HepG2 (cell line): Measurements from ENCODE around the gene NATD1. TPM values are rescaled to one million over a fixed set of nuclear protein-coding genes. Genes with fewer than 3 reads are reported as not detected.

Experiments
- CBX5 ChIP-seq: sonication (generic); formaldehyde crosslinking; IDR thresholded peaks from 2 replicates; pipeline ENCODE4 v1.4.0; 2020; ENCODE audit warnings: missing genetic modification reagents, borderline replicate concordance
- CEBPG ChIP-seq: IDR thresholded peaks from 2 replicates; pipeline ENCODE4 v1.6.1; 2016
- ESRRA ChIP-seq: sonication (generic); formaldehyde crosslinking; IDR thresholded peaks from 2 replicates; pipeline ENCODE4 v1.5.1; 2020; ENCODE audit warnings: mild to moderate bottlenecking, low read depth, missing genetic modification reagents
- GLI4 ChIP-seq: sonication (generic); formaldehyde crosslinking; IDR thresholded peaks from 2 replicates; pipeline ENCODE4 v1.5.1; 2020; ENCODE audit warnings: missing genetic modification reagents, mild to moderate bottlenecking, moderate library complexity, borderline replicate concordance
- MAFK ChIP-seq, 2 experiments: IDR thresholded peaks in 1 of 2; conservative IDR thresholded peaks in 1 of 2; 2 replicates each; pipeline ENCODE4 v1.6.1; 2011; ENCODE audit warnings: improper control_type of control experiment in 2 of 2, low read length in 2 of 2
- MAX ChIP-seq: IDR thresholded peaks from 2 replicates; pipeline ENCODE4 v1.6.1; 2012; ENCODE audit warnings: inconsistent platforms
- MEIS1 ChIP-seq: sonication (generic); formaldehyde crosslinking; IDR thresholded peaks from 2 replicates; pipeline ENCODE4 v1.9.0; 2021; ENCODE audit warnings: mild to moderate bottlenecking, missing genetic modification reagents, moderate library complexity, borderline replicate concordance
- RAD21 ChIP-seq: fragments of 450-650 bp; formaldehyde crosslinking; IDR thresholded peaks from 2 replicates; pipeline ENCODE4 v1.5.0; 2020; ENCODE audit warnings: mild to moderate bottlenecking
- SRSF9 ChIP-seq: fragments of 200-400 bp; formaldehyde crosslinking; IDR thresholded peaks from 2 replicates; pipeline ENCODE4 v1.6.1; 2018; ENCODE audit warnings: borderline replicate concordance, mild to moderate bottlenecking, low read depth, low read length; ENCODE audit not compliant: insufficient read depth, poor library complexity, severe bottlenecking
- TGIF2 ChIP-seq: IDR thresholded peaks from 2 replicates; pipeline ENCODE4 v1.6.1; 2016; ENCODE audit warnings: control low read depth, missing compliant biosample characterization
- TP53 ChIP-seq: sonication (generic); formaldehyde crosslinking; conservative IDR thresholded peaks from 2 replicates; pipeline ENCODE4 v1.4.0; 2020; ENCODE audit warnings: missing genetic modification reagents
- ZBTB26 ChIP-seq: IDR thresholded peaks from 2 replicates; pipeline ENCODE4 v1.6.1; 2016; ENCODE audit warnings: missing compliant biosample characterization, missing genetic modification reagents, borderline replicate concordance
- ZIK1 ChIP-seq: sonication (generic); formaldehyde crosslinking; IDR thresholded peaks from 2 replicates; pipeline ENCODE4 v1.5.0; 2020; ENCODE audit warnings: mild to moderate bottlenecking, low read depth, missing genetic modification reagents, borderline replicate concordance
- ZNF3 ChIP-seq: IDR thresholded peaks from 2 replicates; pipeline ENCODE4 v1.7.0; 2017; ENCODE audit warnings: inconsistent platforms
- ZNF580 ChIP-seq: IDR thresholded peaks from 2 replicates; pipeline ENCODE4 v1.6.1; 2016; ENCODE audit warnings: low read depth, borderline replicate concordance
- ZNF766 ChIP-seq: sonication (generic); formaldehyde crosslinking; IDR thresholded peaks from 2 replicates; pipeline ENCODE4 v1.5.0; 2020; ENCODE audit warnings: missing genetic modification reagents, borderline replicate concordance
- ZNF772 ChIP-seq: sonication (generic); formaldehyde crosslinking; IDR thresholded peaks from 2 replicates; pipeline ENCODE4 v1.5.0; 2020; ENCODE audit warnings: mild to moderate bottlenecking, missing genetic modification reagents
- ZNF776 ChIP-seq: sonication (generic); formaldehyde crosslinking; IDR thresholded peaks from 2 replicates; pipeline ENCODE4 v1.4.0; 2020; ENCODE audit warnings: mild to moderate bottlenecking, missing genetic modification reagents
- polyA plus RNA-seq, 8 experiments: library from polyadenylated mRNA; depleted of rRNA in 3 of 8; stranded (reverse) in 7 of 8; unstranded in 1 of 8; fragments of >200 nt; fragmentation: Illumina TruSeq in 4 of 8; extraction: Trizol in 4 of 8; gene quantifications; 2 replicates each; pipeline versions ENCODE4 v1.2.1 to v1.2.3, GENCODE V29; 2011 to 2016; ENCODE audit warnings: low read depth in 4 of 8, missing spikeins in 1 of 8, mixed read lengths in 1 of 8; ENCODE audit not compliant: insufficient read depth in 1 of 8
- total RNA-seq, 5 experiments: library from RNA; depleted of rRNA; stranded (reverse); fragments of >200 nt; fragmentation: Illumina TruSeq; extraction: Trizol; gene quantifications; 2 replicates each; pipeline ENCODE4 v1.2.3, GENCODE V29; 2016; ENCODE audit warnings: low read depth in 1 of 5
- TF ChIP-seq, protein P1 (sequence below): sonication (generic); formaldehyde crosslinking; IDR thresholded peaks from 2 replicates; pipeline ENCODE4 v1.4.0; 2020; ENCODE audit warnings: missing genetic modification reagents, mild to moderate bottlenecking, borderline replicate concordance
- TF ChIP-seq, protein P2 (sequence below): sonication (generic); formaldehyde crosslinking; conservative IDR thresholded peaks from 2 replicates; pipeline ENCODE4 v1.4.0; 2020; ENCODE audit warnings: mild to moderate bottlenecking, missing genetic modification reagents, moderate library complexity
- TF ChIP-seq, protein P3 (sequence below): sonication (generic); formaldehyde crosslinking; IDR thresholded peaks from 2 replicates; pipeline ENCODE4 v1.4.0; 2020; ENCODE audit warnings: missing genetic modification reagents

Gene NATD1
- total and polyA plus RNA-seq, 2 of the 13 experiments (the other 11 are each of a cell fraction or from before 2014, with no cell fraction given), result 0.31 to 2.3 TPM

- TF ChIP-seq, protein P1, sequence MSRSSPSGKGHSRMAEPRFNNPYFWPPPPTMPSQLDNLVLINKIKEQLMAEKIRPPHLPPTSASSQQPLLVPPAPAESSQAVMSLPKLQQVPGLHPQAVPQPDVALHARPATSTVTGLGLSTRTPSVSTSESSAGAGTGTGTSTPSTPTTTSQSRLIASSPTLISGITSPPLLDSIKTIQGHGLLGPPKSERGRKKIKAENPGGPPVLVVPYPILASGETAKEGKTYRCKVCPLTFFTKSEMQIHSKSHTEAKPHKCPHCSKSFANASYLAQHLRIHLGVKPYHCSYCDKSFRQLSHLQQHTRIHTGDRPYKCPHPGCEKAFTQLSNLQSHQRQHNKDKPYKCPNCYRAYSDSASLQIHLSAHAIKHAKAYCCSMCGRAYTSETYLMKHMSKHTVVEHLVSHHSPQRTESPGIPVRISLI (CRISPR knock-in tag), result no peak
- TF ChIP-seq MAX (peak; percentile 87), ESRRA (CRISPR knock-in tag) (no peak), MEIS1 (CRISPR knock-in tag) (no peak), ZIK1 (CRISPR knock-in tag) (no peak), SRSF9 (no peak), GLI4 (CRISPR knock-in tag) (no peak), ZBTB26 (CRISPR knock-in tag) (peak; percentile 61; the same call in 1 of the 2 replicates), ZNF3 (CRISPR knock-in tag) (no peak), CBX5 (no peak; the same call in 1 of the 2 replicates), ZNF580 (CRISPR knock-in tag) (0 out of 2 replicates have a peak, but pooled peaks have one; percentile 30), RAD21 (CRISPR knock-in tag) (no peak), ZNF766 (CRISPR knock-in tag) (0 out of 2 replicates have a peak, but pooled peaks have one; percentile 58), ZNF772 (peak; percentile 47; the same call in 1 of the 2 replicates), TP53 (CRISPR knock-in tag) (no peak), MAFK (conservative IDR thresholded peaks at IDR 0.05 in 1 of 2, IDR thresholded peaks at IDR 0.05 in 1 of 2; ENCODE audit: low read length in 2 of 2) (no peak), CEBPG (CRISPR knock-in tag) (peak; percentile 95), TGIF2 (CRISPR knock-in tag) (peak; percentile 89; the same call in 1 of the 2 replicates), ZNF776 (CRISPR knock-in tag) (no peak)
- TF ChIP-seq, protein P2, sequence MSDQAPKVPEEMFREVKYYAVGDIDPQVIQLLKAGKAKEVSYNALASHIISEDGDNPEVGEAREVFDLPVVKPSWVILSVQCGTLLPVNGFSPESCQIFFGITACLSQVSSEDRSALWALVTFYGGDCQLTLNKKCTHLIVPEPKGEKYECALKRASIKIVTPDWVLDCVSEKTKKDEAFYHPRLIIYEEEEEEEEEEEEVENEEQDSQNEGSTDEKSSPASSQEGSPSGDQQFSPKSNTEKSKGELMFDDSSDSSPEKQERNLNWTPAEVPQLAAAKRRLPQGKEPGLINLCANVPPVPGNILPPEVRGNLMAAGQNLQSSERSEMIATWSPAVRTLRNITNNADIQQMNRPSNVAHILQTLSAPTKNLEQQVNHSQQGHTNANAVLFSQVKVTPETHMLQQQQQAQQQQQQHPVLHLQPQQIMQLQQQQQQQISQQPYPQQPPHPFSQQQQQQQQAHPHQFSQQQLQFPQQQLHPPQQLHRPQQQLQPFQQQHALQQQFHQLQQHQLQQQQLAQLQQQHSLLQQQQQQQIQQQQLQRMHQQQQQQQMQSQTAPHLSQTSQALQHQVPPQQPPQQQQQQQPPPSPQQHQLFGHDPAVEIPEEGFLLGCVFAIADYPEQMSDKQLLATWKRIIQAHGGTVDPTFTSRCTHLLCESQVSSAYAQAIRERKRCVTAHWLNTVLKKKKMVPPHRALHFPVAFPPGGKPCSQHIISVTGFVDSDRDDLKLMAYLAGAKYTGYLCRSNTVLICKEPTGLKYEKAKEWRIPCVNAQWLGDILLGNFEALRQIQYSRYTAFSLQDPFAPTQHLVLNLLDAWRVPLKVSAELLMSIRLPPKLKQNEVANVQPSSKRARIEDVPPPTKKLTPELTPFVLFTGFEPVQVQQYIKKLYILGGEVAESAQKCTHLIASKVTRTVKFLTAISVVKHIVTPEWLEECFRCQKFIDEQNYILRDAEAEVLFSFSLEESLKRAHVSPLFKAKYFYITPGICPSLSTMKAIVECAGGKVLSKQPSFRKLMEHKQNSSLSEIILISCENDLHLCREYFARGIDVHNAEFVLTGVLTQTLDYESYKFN (CRISPR knock-in tag), result peak; percentile 77
- TF ChIP-seq, protein P3, sequence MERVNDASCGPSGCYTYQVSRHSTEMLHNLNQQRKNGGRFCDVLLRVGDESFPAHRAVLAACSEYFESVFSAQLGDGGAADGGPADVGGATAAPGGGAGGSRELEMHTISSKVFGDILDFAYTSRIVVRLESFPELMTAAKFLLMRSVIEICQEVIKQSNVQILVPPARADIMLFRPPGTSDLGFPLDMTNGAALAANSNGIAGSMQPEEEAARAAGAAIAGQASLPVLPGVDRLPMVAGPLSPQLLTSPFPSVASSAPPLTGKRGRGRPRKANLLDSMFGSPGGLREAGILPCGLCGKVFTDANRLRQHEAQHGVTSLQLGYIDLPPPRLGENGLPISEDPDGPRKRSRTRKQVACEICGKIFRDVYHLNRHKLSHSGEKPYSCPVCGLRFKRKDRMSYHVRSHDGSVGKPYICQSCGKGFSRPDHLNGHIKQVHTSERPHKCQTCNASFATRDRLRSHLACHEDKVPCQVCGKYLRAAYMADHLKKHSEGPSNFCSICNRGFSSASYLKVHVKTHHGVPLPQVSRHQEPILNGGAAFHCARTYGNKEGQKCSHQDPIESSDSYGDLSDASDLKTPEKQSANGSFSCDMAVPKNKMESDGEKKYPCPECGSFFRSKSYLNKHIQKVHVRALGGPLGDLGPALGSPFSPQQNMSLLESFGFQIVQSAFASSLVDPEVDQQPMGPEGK (CRISPR knock-in tag), result peak; percentile 97
Measured at GRCh38 chr17:21286066-21286770, 33.0 kb upstream of the NATD1 start (continued).
